Aortic smooth muscle cell (primary cell): ENCODE results near the gene PAPOLG. TPM values are rescaled to one million over a fixed set of nuclear protein-coding genes. Genes with fewer than 3 reads are reported as not detected.

Source experiments
- total RNA-seq: library from RNA; depleted of rRNA; stranded (reverse); fragments of >200 nt; gene quantifications from 2 replicates; pipeline ENCODE4 v1.2.3, GENCODE V29; 2014

Gene PAPOLG
- 6.9 and 8.8 TPM in 2 replicates for total RNA-seq

GRCh38 chr2:60756097-60757087 lies at the start of gene PAPOLG:
Gene PAPOLG (plus strand): TSS chr2:60756268. CDS start chr2:60756479, 211 bp downstream.

Other genes with a start within 250 kb of the PAPOLG start
- under 0.01 TPM in 2 replicates for gene BCL11A, start 202.6 kb upstream of the PAPOLG start, total RNA-seq
- 2.1 and 2.7 TPM in 2 replicates for gene REL, start 125.3 kb downstream of the PAPOLG start, total RNA-seq